A673 (cell line): ENCODE data around the gene HECW1. TPM values are rescaled to one million over a fixed set of nuclear protein-coding genes. Genes with fewer than 3 reads are reported as not detected.

Experiments
- BruUV-seq: library from RNA; stranded (reverse); fragments of 400-500 nt; replicated peaks from 2 replicates; lab custom pipeline; 2021; lab: Mats Ljungman, UMichigan
- CTCF ChIA-PET: fragments of 300-600 bp; sonication (Branson Sonifier 250); formaldehyde crosslinking; loops from one replicate; lab custom pipeline; 2022; ENCODE audit warnings: antibody characterized with exemption; lab: Charles Lee
- POLR2A ChIA-PET: fragments of 300-600 bp; sonication (Branson Sonifier 250); formaldehyde crosslinking; loops from one replicate; lab custom pipeline; 2022; ENCODE audit warnings: antibody characterized with exemption; ENCODE audit not compliant: low non-redundant PET; lab: Charles Lee
- DNase-seq: peaks from one replicate; pipeline ENCODE4 v3.0.0-alpha.2; 2015; ENCODE audit warnings: low spot score
- H3K27ac ChIP-seq: fragments of 200-600 bp; sonication (generic); 2 replicates; pipeline ENCODE4 v1.5.1; 2016; ENCODE audit warnings: mixed run types, low read depth, mild to moderate bottlenecking, mixed read lengths, antibody characterized with exemption, low read length; ENCODE audit not compliant: poor library complexity, severe bottlenecking
- H3K27me3 ChIP-seq: fragments of 200-600 bp; sonication (generic); replicated peaks from 2 replicates; pipeline ENCODE4 v1.6.1; 2017; ENCODE audit warnings: mixed run types, low read depth, mild to moderate bottlenecking, mixed read lengths, antibody characterized with exemption, low read length; ENCODE audit not compliant: insufficient read depth, poor library complexity
- H3K36me3 ChIP-seq: fragments of 200-600 bp; sonication (generic); 2 replicates; pipeline ENCODE4 v1.6.1; 2016; ENCODE audit warnings: mixed run types, mild to moderate bottlenecking, mixed read lengths, antibody characterized with exemption, low read length; ENCODE audit not compliant: insufficient read depth, poor library complexity, severe bottlenecking
- H3K4me1 ChIP-seq: fragments of 200-600 bp; sonication (generic); 2 replicates; pipeline ENCODE4 v1.6.1; 2017; ENCODE audit warnings: mixed run types, mild to moderate bottlenecking, mixed read lengths, antibody characterized with exemption, low read length; ENCODE audit not compliant: insufficient read depth, poor library complexity, severe bottlenecking
- H3K4me3 ChIP-seq: fragments of 200-600 bp; sonication (generic); 2 replicates; pipeline ENCODE4 v1.5.1; 2016; ENCODE audit warnings: low read depth, mixed run types, mild to moderate bottlenecking, mixed read lengths, low read length; ENCODE audit not compliant: poor library complexity, severe bottlenecking
- H3K9me3 ChIP-seq: fragments of 200-600 bp; sonication (generic); 2 replicates; pipeline ENCODE4 v1.6.1; 2016; ENCODE audit warnings: mixed run types, low read depth, mild to moderate bottlenecking, mixed read lengths, antibody characterized with exemption, low read length; ENCODE audit not compliant: poor library complexity, severe bottlenecking
- EZH2 ChIP-seq: fragments of 200-600 bp; sonication (generic); IDR thresholded peaks from 2 replicates; pipeline ENCODE4 v1.6.1; 2017; ENCODE audit warnings: borderline replicate concordance, low read depth, mild to moderate bottlenecking, mixed read lengths, antibody characterized with exemption, low read length; ENCODE audit not compliant: poor library complexity, severe bottlenecking
- intact Hi-C: fragments of 100-400 bp; cut with micrococcal nuclease; formaldehyde crosslinking; loops from one replicate; pipeline ENCODE4 v1.10.0; 2022; ENCODE audit not compliant: unreplicated experiment
- total RNA-seq: library from RNA; stranded (reverse); gene quantifications from 2 replicates; pipeline ENCODE4 v1.2.3, GENCODE V29; 2021
- TF ChIP-seq, protein P1 (sequence below): fragments of 300-800, 200-600 bp; sonication (generic); conservative IDR thresholded peaks from 2 replicates; pipeline ENCODE4 v1.5.1; 2017; ENCODE audit warnings: low read depth, mild to moderate bottlenecking, antibody characterized with exemption, low read length, moderate library complexity, mixed read lengths

The HECW1 gene
- total RNA-seq, 1 experiment from 2014 or later: 0.39 TPM

DNA sequence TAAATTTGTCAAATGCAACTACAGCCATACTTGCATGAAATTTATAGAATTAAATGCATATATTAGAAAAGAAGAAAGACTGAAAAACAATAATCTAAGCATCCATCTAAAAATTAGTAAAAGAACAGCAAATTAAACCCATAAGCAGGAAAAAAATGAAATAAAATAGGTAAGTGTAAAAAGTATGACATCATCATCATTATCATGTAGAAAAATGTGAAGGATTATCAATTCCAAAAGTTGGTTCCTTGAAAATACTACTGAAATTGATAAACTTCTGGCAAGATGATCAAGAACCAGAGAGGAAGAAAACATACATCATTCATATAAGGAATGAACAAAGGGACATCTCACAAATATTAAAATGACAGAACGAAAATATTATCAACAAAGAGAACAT, 19.6 kb upstream of the HECW1 start:
- H3K27me3 ChIP-seq: peaks cover 8% of the 10 kb centered on the region
- intact Hi-C loops: no loop called here
- no peak overlapping the region for H3K27ac ChIP-seq
- no peak for TF ChIP-seq EZH2
- TF ChIP-seq, protein P1, sequence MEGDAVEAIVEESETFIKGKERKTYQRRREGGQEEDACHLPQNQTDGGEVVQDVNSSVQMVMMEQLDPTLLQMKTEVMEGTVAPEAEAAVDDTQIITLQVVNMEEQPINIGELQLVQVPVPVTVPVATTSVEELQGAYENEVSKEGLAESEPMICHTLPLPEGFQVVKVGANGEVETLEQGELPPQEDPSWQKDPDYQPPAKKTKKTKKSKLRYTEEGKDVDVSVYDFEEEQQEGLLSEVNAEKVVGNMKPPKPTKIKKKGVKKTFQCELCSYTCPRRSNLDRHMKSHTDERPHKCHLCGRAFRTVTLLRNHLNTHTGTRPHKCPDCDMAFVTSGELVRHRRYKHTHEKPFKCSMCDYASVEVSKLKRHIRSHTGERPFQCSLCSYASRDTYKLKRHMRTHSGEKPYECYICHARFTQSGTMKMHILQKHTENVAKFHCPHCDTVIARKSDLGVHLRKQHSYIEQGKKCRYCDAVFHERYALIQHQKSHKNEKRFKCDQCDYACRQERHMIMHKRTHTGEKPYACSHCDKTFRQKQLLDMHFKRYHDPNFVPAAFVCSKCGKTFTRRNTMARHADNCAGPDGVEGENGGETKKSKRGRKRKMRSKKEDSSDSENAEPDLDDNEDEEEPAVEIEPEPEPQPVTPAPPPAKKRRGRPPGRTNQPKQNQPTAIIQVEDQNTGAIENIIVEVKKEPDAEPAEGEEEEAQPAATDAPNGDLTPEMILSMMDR: no peak
- H3K4me3 ChIP-seq: no peak overlapping the region
- DNase-seq: no peak
- ChIA-PET CTCF (no interaction called here), POLR2A (no interaction called here)
- no peaks in the 10 kb centered on the region for H3K4me1 ChIP-seq
- H3K36me3 ChIP-seq: no peaks in the 10 kb centered on the region
- H3K9me3 ChIP-seq: no peaks in the 10 kb centered on the region
- no TSS peak for BruUV-seq

DNA sequence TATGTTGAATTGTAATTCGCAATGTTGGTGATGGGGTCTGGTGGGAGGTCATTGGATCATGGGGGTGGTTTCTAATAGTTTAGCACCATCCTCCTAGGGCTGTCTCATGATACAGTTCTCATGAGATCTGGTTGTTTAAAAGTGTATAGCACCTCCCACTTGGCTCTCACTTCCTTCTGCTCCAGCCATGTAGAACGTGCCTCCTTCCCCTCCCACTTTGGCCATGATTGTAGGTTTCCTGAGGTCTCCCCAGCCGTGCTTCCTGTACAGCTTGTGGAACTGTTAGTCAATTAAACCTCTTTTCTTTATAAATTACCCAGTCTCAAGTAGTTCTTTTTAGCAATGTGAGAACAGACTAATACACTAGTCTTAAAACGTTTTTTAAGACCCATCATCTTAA, 15.6 kb upstream of the HECW1 start:
- intact Hi-C loops: no loop called here
- DNase-seq: peak; percentile 22
- H3K4me1 ChIP-seq: no peaks in the 10 kb centered on the region
- ChIA-PET CTCF (no interaction called here), POLR2A (no interaction called here)
- no TSS peak for BruUV-seq
- H3K9me3 ChIP-seq: no peaks in the 10 kb centered on the region
- no peak overlapping the region for H3K27ac ChIP-seq
- no peaks in the 10 kb centered on the region for H3K36me3 ChIP-seq
- H3K4me3 ChIP-seq: no peak overlapping the region
- no peak for TF ChIP-seq EZH2
- TF ChIP-seq, protein P1: no peak
- peaks cover 8% of the 10 kb centered on the region for H3K27me3 ChIP-seq

DNA sequence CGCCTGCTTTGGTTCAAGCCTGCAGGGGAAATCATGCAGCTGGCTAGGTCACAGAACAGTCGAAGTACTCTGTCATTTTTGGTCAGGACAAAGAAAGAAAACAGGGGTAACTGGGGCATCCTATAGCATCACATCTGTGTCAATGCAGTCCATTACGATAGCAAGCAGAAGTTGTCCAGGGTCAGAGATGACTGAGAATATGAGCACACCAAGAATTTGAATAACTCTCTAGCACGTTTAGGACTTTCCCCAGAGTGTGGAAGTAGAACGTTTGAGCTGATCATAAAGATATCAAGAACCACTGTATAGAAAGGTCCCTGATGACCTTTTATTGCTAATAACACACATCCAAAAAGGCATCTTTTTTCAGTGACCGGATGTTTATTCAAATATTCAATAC, 12.7 kb upstream of the HECW1 start:
- ChIA-PET CTCF (no interaction called here), POLR2A (no interaction called here)
- H3K27ac ChIP-seq: no peak overlapping the region
- H3K36me3 ChIP-seq: no peaks in the 10 kb centered on the region
- no peaks in the 10 kb centered on the region for H3K27me3 ChIP-seq
- H3K9me3 ChIP-seq: no peaks in the 10 kb centered on the region
- no TSS peak for BruUV-seq
- intact Hi-C loops: no loop called here
- no peak for DNase-seq
- no peaks in the 10 kb centered on the region for H3K4me1 ChIP-seq
- TF ChIP-seq, protein P1: no peak
- no peak for TF ChIP-seq EZH2
- H3K4me3 ChIP-seq: no peak overlapping the region
